OCI-LY1 (cell line): Measurements from ENCODE around the gene TMEM253.

Source experiments
- EZH2 ChIP-seq: fragments of 200-600 bp; sonication (generic), shearing (Covaris generic); IDR thresholded peaks from 2 replicates; pipeline ENCODE4 v1.8.0; 2017; ENCODE audit warnings: borderline replicate concordance, mixed run types, mild to moderate bottlenecking, antibody characterized with exemption, low read length, moderate library complexity, mixed read lengths
- TF ChIP-seq, protein P1 (sequence below): fragments of 200-600 bp; sonication (generic), shearing (Covaris generic); IDR thresholded peaks from 2 replicates; pipeline ENCODE4 v1.5.1; 2017; ENCODE audit warnings: mild to moderate bottlenecking, antibody characterized with exemption, low read length, moderate library complexity, mixed read lengths

DNA sequence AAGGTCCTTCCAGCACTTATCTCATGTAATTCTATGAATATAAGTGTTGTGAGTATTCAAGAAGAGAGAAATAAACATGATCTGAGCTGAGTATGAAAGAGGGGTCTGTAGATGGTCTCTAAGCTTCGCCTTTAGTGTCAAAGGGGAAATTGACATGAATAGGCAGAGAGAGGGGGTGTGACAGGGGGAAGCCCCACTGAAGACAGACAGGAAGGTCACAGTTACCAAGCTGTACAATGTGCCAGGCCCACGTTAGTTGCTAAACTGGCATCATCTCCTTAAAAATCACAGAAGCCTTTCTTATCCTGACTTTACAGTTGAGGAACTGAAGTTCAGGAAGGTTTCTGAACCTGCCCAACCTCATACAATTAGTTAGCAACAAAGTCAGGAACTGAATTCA, 23.2 kb upstream of the TMEM253 start:
- TF ChIP-seq, protein P1, sequence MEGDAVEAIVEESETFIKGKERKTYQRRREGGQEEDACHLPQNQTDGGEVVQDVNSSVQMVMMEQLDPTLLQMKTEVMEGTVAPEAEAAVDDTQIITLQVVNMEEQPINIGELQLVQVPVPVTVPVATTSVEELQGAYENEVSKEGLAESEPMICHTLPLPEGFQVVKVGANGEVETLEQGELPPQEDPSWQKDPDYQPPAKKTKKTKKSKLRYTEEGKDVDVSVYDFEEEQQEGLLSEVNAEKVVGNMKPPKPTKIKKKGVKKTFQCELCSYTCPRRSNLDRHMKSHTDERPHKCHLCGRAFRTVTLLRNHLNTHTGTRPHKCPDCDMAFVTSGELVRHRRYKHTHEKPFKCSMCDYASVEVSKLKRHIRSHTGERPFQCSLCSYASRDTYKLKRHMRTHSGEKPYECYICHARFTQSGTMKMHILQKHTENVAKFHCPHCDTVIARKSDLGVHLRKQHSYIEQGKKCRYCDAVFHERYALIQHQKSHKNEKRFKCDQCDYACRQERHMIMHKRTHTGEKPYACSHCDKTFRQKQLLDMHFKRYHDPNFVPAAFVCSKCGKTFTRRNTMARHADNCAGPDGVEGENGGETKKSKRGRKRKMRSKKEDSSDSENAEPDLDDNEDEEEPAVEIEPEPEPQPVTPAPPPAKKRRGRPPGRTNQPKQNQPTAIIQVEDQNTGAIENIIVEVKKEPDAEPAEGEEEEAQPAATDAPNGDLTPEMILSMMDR: no peak
- no peak for TF ChIP-seq EZH2
